NOMO-1 treated with dmso at 0.1 percent for 144 hours (cell line): ENCODE results near the gene MADCAM1.

Source experiments
- DNase-seq: peaks from one replicate; lab custom pipeline; 2025; ENCODE audit not compliant: unreplicated experiment; lab: John Stamatoyannopoulos, UW

Gene MADCAM1

DNA sequence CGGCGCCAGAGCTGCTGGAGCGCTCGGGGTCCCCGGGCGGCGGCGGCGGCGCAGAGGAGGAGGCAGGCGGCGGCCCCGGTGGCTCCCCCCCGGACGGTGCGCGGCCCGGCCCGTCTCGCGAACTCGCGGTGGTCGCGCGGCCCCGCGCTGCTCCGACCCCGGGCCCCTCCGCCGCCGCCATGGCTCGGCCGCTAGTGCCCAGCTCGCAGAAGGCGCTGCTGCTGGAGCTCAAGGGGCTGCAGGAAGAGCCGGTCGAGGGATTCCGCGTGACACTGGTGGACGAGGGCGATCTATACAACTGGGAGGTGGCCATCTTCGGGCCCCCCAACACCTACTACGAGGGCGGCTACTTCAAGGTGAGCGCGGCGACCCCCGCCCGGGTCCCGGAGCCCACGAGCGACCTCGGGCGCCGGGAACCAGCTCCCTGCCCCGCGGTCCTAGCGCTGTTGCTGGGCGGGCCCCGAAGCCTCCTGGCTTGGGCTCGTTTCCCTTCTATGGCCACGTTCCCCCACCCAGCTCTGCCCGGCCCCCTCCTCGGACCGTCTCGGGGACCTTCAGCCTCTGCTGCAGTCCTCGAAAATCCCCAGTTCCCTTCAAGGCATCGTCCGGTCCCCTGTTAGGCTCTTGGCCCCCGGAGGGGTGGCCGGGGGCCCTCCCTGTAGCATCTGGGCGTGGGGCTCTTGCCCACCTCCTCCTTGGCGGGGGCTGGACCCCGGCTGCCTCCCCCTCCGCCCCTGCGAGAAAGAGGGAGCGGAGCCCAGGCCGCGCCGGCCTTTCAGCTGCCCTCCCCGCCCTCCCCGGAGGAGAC lies 35.7 kb downstream of the MADCAM1 start, which contains the start of gene CDC34:
TSS of gene CDC34 (plus strand) at position 8 of the 808 bp plus-strand sequence. CDS start at position 180, 172 bp downstream.
- DNase-seq: no peak

GRCh38 chr19:532561-533363 lies 36.5 kb downstream of the MADCAM1 start:
- DNase-seq: peak; percentile 47

DNA sequence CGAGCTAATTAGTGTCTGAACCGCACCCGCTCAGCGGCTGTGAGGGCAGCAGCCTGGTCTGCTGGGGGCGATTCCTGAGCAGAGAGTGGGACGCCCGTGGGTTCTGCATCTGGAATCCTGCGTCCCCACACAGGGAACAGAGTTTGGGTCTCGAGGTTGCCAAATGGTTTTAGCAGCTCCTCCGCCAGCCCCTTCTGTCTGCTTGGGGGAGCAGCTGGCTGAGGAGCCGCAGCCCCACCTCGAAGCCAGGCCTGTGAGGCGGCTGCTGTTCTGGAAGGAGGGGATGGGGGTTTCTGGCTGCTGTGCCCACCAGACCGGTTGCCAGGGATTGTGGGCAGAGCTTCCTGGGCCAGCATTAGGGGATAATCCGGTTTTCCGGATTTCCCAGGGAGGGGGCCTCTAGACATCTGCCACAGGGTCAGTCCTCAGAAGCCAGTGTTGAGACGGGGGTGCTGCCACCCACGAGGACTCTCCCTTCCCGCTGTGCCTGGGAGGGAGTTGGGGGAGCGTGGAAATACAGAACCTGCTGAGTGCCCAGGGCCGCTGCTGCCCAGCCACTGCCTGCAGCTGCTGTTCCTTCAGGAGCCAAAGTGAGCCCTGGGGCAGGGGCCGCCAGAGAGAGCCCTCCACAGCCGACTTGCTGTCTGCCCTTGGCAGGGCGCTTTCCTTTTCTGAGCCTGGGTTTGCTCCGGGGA lies 37.2 kb downstream of the MADCAM1 start:
- no peak for DNase-seq

GRCh38 chr19:534088-534487 lies 37.8 kb downstream of the MADCAM1 start:
- no peak for DNase-seq

DNA sequence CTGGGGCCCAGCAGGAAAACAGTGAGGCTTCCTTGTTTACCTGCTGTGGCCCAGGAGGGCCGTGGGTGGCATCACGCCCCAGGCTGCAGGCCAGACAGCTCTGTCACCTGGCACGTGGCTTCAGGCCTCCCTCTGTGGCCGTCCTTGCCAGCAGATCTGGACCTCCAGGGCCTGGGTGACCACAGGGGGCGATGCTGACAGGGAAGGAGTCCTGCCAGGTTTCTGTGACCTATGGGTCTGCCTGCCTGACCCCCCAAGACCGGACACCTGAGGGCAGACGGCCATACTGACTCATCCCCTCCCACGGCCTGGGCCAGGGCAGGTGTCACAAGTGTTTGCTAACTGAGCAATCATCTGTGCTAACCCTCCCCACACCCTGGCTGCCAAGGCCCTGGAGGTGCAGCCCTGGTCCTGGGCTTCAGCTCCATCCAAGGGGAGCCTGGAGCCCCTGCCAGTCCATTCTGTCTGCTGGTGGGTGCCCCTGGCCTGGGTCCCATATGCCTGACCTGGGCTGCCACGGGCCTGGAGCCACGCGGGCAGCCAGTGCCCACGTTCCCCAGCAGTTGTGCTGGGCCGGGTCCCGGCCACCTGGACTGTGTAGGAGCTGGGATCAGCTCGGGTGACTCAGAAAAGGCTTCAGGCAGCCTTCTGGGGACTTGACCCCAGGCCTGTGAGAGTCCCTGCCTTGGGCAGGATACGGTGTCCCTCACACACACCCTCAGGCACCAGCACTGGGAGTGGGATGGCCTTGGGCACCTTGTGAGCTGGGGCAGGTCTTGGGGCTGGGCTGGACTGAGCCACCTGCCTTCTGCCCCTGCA lies 38.9 kb downstream of the MADCAM1 start:
- DNase-seq: no peak

DNA sequence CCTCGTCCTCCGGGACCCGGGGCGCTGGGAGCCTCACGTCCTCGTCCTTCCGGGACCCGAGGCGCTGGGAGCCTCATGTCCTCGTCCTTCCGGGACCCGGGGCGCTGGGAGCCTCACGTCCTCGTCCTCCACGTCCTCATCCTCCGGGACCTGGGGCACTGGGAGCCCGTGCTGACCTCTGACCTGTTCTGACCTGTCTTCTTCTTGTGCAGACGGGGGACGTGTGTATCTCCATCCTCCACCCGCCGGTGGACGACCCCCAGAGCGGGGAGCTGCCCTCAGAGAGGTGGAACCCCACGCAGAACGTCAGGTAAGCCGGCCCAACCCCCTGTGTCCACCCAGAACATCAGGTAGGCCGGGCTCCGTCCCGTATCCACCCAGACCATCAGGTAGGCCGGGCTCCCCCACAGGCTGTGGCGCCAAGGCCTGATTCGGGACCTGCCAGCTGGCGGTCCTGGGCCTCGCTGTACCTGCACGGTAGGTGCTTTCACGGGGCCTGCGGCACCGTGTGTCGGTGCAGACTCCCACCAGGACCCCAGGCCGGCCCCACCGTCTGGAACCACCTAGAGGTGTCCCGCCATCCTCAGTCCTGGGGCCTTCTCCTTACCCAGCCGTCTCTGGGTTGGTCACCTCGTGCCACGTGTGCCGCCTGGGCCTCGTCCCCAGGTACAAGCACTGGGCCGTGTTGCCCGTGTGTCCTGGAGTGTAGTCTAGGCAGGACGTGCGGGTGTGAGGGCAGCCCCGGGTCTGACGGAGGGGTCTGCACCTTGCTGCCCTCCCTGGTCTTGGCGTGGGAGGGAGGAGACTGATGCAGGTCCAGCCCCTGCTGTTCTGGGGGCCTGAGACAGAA lies 40.0 kb downstream of the MADCAM1 start:
- DNase-seq: no peak

DNA sequence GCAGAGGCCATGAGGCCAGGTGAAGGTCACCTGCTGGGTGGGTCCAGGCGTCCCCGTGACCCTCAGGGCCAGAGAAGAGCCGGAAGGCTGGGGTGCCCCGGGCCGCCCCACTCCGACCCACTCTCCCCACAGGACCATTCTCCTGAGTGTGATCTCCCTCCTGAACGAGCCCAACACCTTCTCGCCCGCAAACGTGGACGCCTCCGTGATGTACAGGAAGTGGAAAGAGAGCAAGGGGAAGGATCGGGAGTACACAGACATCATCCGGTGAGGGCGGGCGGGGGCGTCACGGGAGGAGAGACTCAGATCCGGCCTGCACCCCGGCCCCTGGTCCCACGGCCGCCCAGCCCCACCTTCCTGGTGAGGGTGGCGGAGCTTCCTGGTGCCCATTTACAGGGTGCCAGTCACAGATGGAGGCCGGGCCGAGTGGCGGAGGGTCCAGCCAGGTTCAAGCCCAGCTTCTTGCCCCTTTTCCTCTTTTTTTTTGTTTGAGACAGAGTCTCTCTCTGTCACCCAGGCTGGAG lies 40.7 kb downstream of the MADCAM1 start:
- no peak for DNase-seq

- no peak for DNase-seq
These were observed 42.5 kb downstream of the MADCAM1 start for GRCh38 chr19:538641-539428.

- DNase-seq: no peak
These were observed 43.2 kb downstream of the MADCAM1 start for GRCh38 chr19:539429-540030.

DNA sequence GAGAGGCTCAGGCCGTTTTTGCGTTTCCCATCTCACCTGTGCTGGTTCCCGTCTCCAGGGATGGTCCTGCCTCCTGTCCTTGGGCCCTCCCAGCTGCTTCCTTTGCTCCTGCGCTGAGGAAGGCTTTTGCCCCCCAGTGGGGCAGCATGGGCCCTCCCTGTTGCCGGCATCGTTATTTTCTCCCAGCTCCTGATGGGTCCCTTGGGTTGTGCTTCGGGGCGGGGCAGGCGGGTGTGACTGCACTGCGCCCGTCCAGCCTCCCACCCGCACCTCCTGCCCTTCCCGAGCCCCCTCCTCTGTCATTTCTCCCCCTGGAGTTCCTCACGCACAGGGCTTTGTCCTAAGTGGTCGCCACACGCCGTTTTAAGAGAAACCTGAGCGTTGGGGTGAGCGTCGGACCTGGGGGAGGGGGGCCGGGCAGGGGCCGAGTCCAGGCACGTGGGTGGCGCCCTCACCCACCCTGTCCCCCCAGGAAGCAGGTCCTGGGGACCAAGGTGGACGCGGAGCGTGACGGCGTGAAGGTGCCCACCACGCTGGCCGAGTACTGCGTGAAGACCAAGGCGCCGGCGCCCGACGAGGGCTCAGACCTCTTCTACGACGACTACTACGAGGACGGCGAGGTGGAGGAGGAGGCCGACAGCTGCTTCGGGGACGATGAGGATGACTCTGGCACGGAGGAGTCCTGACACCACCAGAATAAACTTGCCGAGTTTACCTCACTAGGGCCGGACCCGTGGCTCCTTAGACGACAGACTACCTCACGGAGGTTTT lies 44.8 kb downstream of the MADCAM1 start:
- DNase-seq: no peak

DNA sequence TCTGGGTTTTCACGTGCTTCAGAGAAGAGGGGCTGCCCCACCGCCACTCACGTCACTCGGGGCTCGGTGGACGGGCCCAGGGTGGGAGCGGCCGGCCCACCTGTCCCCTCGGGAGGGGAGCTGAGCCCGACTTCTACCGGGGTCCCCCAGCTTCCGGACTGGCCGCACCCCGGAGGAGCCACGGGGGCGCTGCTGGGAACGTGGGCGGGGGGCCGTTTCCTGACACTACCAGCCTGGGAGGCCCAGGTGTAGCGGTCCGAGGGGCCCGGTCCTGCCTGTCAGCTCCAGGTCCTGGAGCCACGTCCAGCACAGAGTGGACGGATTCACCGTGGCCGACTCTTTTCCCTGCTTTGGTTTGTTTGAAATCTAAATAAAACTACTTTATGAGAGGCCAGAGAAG lies 45.4 kb downstream of the MADCAM1 start:
- no peak for DNase-seq

GRCh38 chr19:542173-542866 lies 46.0 kb downstream of the MADCAM1 start:
- no peak for DNase-seq

DNA sequence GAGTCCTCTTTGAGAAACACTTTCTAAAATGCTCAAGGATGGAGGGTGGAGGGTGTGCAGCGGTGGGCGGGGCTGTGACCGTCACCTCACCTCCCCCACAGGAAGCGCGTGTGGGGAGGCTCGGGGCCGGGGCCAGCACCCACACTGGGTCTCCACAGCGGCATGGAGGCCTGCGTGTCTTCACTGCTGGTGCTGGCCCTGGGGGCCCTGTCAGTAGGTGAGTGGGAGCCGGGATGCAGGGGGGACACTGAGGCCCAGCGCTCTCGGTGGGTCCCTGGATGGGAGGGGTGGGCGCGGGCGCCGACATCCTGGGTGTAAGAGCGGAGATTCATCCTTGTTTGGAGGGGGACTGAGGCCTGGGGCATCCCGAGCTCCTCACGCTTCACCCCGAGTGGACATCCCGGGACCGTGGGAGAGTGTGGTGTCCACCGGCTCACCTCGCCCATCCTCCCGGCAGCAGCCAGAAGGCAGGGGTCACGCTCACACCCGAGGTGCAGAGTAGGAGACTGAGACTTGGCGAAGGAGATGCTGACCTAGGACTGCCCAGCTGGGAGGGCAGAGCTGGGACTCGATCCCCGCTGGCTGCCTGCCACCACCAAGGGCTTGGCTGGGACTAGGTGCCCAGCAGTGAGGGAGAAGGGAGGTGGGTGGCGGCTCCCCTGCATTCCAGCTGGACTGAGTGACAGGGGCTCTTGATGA lies 47.8 kb downstream of the MADCAM1 start, which contains the start of gene GZMM:
TSS of gene GZMM (plus strand) at position 144 of the 699 bp plus-strand sequence. CDS start at position 163, 19 bp downstream.
- no peak for DNase-seq

DNA sequence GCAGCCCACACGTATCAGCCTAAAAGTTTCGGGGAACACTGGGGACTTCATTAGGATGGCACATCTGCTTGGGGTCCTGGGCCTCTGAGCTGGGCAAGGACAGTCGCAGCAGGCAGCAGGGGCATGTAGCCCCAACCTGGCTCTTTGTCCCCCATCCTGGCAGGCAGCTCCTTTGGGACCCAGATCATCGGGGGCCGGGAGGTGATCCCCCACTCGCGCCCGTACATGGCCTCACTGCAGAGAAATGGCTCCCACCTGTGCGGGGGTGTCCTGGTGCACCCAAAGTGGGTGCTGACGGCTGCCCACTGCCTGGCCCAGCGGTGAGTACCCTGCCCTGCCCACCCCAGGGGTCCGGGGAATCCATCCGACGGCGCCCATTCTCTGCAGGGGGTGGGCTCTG lies 50.8 kb downstream of the MADCAM1 start:
- no peak for DNase-seq

DNA sequence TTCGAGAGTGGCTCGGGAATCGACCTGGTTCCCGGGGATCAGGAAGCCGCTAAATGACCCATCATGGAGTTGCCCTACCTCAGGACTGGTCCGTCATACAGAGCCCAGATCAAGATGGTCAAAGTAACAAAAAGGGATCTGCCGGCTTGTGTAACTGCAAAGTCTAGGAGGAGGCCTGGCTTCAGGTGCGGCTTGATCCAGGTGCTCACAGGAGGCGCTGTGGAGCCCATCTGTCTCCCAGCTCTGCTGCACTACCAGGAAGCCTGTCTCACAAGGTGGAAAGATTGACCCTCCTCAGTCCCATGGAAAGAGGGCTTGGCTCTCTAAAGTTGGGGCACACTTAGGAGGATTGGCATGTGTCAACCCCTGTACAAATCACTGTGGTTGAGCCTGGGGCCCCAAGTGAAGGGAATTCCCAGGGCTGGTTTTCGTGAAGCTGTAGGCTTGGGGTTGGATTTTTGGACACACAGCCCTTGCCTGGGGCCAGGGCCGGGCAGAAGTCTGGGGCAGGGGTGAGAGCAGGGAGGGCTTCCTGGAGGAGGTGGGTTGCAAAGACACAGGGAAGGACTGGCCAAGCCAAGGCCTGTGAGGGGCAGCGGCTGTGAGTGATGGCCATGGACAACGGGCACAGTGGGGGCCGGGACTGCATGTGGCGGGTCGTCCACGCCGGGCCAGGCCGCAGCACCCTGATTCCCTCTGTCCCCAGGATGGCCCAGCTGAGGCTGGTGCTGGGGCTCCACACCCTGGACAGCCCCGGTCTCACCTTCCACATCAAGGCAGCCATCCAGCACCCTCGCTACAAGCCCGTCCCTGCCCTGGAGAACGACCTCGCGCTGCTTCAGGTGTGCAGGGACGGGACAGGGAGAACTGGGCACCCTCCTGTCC lies 51.8 kb downstream of the MADCAM1 start:
- DNase-seq: no peak
